ENCODE results near the gene GMEB2. TPM values are rescaled to one million over a fixed set of nuclear protein-coding genes. Genes with fewer than 3 reads are reported as not detected.

The GMEB2 gene
- total and polyA plus RNA-seq, 10 of the 15 experiments (the other 5 are each of a cell fraction or from before 2014, with no cell fraction given) = 0.08 to 15.1 (median 6.9) TPM

DNA sequence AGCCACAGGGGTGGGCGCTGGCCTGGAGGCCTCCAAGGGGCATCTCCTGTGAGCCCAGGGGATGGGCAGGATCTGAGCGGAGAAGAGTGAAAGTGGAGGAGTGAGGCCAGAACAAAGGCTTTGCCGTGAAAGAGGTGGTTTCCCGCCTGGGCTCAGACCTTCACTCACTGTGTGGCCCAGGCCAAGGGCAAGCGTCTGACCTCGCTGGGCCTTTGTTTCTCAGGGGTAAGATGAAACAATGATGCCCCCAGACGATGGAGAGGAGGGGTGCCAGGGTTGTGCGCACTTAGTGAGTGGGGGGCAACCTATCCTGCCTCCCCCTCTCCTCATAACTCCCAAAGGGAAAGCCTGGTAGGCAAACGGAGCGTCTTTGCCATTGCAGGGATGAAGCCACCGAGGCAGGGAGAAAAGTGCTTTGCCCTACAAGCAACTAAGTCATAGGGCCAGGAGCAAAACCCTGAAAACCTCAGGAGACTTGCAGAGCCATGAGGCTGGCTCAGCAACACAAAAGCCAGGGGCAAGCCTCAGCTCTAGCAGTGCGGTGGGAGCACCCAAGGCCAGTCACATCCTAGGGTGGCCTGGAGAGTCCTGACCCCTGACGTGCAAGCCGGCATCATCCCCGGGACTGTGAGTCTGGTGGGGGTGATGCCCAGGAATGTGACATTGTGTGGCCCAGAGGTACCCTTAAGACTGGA is 27.2 kb upstream of the GMEB2 start (continued):
- TF ChIP-seq ETV6 (conservative IDR thresholded peaks at IDR 0.05 in 1 of 2, IDR thresholded peaks at IDR 0.05 in 1 of 2; ENCODE audit: borderline replicate concordance in 1 of 2, low read depth in 1 of 2) (no peak), FOS (IDR thresholded peaks at IDR 0.05; ENCODE audit: borderline replicate concordance, extremely low read depth, insufficient read length) (no peak), SP1 (IDR thresholded peaks at IDR 0.05; ENCODE audit: low read depth, low read length) (no peak), NR2C2 (IDR thresholded peaks at IDR 0.05; ENCODE audit: borderline replicate concordance, control insufficient read depth, insufficient read length, low read depth) (no peak), TBL1XR1 (IDR thresholded peaks at IDR 0.05; ENCODE audit: low read depth, low read length) (no peak)
- TF ChIP-seq, protein P1, sequence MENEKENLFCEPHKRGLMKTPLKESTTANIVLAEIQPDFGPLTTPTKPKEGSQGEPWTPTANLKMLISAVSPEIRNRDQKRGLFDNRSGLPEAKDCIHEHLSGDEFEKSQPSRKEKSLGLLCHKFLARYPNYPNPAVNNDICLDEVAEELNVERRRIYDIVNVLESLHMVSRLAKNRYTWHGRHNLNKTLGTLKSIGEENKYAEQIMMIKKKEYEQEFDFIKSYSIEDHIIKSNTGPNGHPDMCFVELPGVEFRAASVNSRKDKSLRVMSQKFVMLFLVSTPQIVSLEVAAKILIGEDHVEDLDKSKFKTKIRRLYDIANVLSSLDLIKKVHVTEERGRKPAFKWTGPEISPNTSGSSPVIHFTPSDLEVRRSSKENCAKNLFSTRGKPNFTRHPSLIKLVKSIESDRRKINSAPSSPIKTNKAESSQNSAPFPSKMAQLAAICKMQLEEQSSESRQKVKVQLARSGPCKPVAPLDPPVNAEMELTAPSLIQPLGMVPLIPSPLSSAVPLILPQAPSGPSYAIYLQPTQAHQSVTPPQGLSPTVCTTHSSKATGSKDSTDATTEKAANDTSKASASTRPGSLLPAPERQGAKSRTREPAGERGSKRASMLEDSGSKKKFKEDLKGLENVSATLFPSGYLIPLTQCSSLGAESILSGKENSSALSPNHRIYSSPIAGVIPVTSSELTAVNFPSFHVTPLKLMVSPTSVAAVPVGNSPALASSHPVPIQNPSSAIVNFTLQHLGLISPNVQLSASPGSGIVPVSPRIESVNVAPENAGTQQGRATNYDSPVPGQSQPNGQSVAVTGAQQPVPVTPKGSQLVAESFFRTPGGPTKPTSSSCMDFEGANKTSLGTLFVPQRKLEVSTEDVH (IDR thresholded peaks at IDR 0.05; ENCODE audit: low read depth, partially characterized antibody) = no peak
- TF ChIP-seq, protein P2, sequence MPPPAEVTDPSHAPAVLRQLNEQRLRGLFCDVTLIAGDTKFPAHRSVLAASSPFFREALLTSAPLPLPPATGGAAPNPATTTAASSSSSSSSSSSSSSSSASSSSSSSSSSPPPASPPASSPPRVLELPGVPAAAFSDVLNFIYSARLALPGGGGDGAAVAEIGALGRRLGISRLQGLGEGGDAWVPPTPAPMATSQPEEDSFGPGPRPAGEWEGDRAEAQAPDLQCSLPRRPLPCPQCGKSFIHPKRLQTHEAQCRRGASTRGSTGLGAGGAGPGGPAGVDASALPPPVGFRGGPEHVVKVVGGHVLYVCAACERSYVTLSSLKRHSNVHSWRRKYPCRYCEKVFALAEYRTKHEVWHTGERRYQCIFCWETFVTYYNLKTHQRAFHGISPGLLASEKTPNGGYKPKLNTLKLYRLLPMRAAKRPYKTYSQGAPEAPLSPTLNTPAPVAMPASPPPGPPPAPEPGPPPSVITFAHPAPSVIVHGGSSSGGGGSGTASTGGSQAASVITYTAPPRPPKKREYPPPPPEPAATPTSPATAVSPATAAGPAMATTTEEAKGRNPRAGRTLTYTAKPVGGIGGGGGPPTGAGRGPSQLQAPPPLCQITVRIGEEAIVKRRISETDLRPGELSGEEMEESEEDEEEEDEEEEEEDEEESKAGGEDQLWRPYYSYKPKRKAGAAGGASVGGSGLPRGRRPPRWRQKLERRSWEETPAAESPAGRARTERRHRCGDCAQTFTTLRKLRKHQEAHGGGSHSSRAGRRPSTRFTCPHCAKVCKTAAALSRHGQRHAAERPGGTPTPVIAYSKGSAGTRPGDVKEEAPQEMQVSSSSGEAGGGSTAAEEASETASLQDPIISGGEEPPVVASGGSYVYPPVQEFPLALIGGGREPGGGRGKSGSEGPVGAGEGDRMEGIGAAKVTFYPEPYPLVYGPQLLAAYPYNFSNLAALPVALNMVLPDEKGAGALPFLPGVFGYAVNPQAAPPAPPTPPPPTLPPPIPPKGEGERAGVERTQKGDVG (CRISPR knock-in tag; IDR thresholded peaks at IDR 0.05) = no peak
